Fibroblast of peridontal ligament (primary cell): ENCODE measurements around the gene OPN4.
"Not testable (repeated sequence)": the region's sequence is repeated elsewhere in the genome, so short reads cannot be mapped to it uniquely, and the experiment has no call there.

Experiments used
- DNase-seq: peaks from one replicate; pipeline ENCODE4 v3.0.0-alpha.2; 2010; ENCODE audit errors: extremely low read depth

Gene OPN4

GRCh38 chr10:86654411-86655172, at the start of gene OPN4:
TSS of gene OPN4 (plus strand) at chr10:86654547. CDS start at chr10:86654784, 237 bp downstream.
- no peak for DNase-seq

DNA sequence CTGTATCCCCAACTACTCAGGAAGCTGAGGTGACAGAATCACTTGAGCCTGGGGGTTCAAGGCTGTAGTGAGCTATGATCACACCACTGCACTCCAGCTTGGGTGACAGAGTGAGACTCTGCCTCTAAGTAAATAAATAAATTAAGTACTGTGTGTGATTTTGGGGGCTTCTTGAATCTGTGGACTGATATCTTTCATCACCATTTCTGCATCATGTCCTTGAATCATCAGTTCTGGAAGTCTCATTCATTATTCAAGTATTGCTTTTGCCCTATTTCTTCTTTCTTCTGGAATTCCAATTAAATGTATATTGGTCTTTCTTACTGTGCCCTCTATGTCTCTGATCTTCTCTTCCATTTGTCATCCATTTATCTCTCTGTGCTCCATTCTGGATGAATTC, 46.7 kb upstream of the OPN4 start:
- DNase-seq: no peak

DNA sequence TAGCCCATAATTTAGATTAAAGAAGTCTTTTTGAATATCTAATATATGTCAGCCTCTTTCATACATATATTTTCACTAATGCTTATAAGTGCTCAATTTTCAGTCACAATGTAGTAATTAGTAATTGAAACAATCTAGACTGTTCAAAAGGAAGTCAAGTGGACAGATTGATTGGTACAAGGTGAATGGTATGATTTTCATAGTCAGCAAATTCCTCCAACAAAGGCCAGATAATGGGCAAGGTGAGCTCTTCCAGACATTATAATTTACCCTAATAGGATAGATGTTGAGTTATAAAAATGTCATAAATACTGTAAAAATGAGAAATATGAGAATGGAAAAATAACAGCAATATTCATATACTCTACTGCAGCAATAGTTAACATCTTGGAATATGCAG, 44.4 kb upstream of the OPN4 start:
- no peak for DNase-seq

GRCh38 chr10:86611386-86611785, 43.0 kb upstream of the OPN4 start:
- DNase-seq: no peak

GRCh38 chr10:86613096-86613495, 41.3 kb upstream of the OPN4 start:
- DNase-seq: no peak

- no peak for DNase-seq
Measured at GRCh38 chr10:86613905-86614304, 40.4 kb upstream of the OPN4 start.

DNA sequence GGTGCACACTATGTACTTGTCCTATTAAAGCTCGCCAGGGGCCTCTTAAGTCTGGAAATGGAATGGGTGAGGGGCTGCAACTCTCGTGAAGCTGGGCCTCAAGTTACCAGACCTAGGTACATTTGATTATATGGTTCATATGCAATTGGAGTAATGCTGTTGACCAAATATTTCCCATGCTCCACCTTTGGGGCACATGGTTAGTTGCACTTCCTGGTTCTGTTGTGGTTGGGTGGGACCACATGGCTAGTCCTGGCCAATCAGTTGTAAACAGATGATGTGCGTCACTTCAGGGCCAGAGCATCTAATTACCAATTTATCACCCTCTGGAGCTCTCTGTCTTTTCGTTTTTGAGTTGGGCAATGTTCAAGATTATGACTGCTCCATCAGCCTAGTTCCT, 39.5 kb upstream of the OPN4 start:
- DNase-seq: no peak

GRCh38 chr10:86617278-86617677, 37.1 kb upstream of the OPN4 start:
- not testable (repeated sequence) for DNase-seq

- DNase-seq: no peak
Measured at GRCh38 chr10:86628311-86628710, 26.0 kb upstream of the OPN4 start.

DNA sequence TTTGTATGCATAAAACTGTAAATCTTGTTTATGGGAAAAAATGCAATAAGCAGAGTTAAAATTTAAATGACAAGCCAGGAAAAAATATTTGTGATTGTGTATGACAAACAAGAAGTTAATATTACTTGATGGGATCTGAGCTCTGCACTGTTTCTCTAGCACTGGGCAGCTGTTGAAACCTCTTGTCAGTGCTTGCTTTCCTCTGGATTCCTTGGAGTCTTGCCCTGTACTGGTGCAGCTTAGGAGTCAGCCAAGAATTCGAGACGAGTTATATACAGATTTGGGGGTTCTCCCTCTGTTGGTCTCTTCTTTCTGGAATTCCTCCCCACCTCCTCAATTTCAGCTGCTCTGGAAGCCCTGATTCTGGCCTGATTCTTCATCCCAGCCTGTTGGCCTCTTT, 24.3 kb upstream of the OPN4 start:
- peak; percentile 49 for DNase-seq

DNA sequence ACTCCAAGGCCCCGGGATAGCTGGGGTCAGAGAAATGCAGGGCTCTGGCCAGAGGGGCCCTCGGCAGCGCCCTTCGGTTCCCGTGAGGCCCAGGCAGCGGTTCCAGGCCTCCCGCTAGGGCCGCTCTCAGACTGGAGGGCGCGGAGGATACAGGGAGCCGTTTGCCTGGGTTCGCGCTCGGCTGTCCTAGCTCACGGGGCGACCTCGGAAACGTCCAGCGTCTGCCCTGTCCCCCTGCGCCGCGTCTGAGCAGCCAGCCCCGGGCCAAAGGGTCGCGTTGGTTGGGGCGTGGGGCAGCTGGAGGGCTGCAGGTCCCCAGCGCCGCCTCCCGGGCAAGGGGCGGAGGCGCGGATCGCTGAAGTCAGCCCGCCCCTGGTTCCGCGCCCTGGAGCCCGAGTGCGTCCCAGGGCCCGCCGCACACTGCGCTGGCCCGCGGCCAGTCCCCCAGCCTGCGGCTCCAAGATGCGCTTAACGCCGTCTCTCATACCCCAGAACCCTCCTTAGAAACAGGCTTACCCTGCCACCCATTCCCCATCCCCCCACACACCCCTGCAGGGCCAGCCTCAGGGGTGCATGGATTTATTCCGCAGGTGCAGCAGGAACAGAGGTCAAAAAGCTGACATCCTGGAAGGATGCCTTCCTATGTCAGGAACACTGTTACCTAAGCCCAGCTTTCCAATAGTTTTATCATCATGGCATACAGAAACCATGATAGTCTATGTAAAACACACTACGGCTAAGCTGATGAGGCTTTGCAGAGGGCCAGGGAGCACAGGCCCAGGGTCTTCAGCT, 22.1 kb upstream of the OPN4 start:
- DNase-seq: no peak

DNA sequence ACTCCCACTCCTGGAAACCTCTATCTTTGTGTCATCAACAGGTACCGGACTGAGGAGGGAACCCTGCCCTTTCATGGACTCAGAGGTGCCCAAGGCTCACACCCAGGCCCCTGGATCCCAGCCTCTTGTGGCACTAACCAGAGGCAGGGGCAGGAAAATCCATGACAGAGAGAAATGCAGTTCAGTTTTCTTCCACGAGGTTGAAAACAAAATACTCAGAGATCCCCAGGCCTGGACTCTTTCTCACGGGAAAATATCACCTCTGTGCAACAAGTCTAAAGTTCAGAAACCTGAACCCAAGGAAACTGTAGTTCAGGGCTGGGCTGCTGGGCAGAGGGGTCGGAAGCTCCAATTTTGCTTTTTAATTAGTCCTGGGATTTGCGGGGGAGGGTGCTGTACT, 21.4 kb upstream of the OPN4 start:
- no peak for DNase-seq

DNA sequence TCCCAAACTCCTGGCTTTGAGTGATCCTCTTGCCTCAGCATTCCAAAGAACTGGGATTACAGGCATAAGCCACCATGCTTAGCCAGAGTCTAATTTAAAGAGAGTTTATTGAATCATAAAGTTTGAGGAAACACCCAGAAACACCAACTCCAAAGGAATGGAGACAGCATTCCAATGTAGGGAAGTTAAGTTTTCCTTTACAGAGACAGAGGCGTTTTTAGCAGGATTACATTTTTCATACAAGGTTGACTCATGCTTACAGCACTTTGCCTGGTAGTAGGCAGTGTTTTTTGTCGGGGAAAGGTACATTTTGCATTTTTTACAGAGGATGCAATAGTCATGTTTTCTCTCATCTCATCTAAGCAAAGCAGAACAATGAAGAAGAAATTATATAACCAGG, 18.9 kb upstream of the OPN4 start:
- DNase-seq: peak; percentile 89

DNA sequence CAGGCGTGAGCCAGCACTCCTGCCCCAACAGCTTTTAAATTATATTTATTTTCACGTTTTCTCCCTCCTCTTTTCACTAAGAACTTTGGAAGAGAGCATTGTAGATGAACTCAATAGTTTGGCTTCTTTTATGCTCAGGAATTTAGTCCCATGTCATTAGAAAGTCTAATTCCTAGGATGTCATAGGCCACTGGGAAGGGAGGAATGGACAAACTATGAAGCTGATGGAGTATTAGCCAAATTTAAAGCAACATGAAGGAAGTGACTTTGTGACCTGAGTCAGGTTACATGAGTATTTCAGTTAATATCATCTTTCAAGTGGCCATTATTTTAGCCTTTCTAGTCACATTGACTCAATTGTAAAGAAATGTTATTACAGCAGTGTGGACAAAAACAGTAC, 18.0 kb upstream of the OPN4 start:
- no peak for DNase-seq

- peak; percentile 51 for DNase-seq
Measured at GRCh38 chr10:86642021-86642420, 12.3 kb upstream of the OPN4 start.

DNA sequence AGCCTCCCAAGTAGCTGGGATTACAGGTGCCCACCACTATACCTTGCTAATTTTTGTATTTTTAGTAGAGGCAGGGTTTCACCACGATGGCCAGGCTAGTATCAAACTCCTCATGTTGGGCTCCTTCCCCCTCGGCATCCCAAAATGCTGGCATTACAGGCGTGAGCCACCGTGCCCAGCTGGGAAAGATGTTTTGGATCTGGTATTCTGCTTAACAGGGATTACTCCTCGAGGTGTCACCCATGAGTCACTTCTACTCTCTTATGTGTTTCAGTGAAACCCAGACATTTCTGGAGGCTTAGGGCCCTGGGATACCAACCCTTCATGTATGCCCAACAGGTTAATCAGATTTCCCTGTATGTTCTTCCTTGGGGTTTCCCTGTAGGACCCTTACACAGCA, 11.8 kb upstream of the OPN4 start:
- peak; percentile 52 for DNase-seq

DNA sequence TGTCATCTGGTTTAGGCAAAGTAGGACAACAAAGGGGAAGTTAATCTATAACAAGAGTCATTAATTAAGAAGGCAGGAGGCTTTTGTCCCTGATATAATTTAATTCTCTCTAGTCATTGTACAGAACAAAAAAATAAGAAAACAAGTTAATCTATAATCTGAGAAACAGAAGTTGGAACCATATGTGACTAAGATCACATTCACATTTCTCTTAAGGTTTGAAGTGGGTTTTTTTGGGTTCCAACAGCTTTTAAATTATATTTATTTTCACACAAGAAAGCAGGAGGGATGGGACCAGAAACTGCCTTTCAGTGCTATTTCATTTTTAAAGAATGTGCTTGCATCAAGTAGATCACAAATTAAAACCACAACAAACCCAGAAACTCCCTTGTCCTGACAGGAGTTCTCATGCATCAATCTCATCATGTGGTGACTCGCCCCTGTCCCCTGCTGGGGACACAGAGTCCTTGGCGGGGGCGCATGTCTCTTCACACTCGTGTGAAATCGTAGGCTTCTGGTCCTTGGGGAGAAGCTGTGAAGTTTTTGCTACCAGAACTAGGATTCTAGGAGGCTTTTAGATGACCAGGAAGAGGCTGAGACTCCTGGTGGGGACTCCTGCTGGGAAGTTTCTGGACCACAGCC, 10.1 kb upstream of the OPN4 start:
- DNase-seq: peak; percentile 52

DNA sequence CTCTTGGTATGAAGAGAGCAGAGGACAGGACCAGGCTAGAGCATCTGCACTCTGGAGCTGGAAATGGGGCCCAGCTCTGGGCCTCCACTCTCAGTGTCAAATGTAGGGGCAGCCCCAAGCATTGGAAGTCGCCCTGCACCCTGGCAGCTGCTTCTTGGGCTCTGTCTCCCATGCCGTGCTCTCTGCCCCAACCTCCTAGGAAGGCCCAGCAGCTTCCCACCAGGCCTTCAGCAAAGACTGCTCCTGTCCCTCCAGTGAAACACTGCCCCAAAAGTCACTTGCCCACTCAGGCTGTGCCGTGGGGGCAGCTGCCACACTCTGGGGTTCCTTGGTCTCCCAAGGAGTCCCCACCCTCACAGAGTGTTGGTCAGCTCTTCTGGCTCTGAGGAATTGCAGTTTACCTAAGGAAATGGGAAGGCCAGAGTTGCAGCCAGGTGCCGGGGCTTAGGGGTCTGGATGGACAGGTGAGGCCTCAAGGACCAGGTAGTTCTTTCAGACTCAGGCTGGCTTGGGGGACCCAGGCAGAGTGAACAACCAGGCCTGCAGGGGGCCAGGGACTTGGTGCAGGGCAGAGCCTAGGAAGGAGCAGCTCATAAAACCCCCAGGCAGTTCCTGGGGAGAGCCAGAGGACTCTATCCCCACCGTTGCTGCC, 9.4 kb upstream of the OPN4 start:
- no peak for DNase-seq

DNA sequence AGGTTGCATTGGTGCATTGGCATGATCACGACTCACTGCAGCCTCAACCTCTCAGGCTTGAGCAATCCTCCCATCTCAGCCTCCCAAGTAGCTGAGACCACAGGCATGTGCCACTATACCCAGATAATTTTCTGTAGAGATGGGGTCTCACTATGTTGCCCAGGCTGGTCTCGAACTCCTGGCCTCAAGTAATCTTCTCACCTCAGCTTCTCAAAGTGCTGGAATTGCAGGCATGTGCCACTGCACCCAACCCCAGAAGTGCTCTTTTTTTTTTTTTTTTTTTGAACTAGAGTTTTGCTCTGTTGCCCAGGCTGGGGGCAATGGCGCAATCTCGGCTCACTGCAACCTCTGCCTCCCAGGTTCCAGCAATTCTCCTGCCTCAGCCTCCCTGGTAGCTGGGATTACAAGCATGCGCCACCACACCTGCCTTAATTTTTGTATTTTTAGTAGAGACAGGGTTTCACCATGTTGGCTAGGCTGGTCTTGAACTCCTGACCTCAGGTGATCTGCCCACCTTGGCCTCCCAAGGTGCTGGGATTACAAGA, 8.7 kb upstream of the OPN4 start:
- DNase-seq: not testable (repeated sequence)

GRCh38 chr10:86646532-86646931, 7.8 kb upstream of the OPN4 start:
- DNase-seq: no peak

DNA sequence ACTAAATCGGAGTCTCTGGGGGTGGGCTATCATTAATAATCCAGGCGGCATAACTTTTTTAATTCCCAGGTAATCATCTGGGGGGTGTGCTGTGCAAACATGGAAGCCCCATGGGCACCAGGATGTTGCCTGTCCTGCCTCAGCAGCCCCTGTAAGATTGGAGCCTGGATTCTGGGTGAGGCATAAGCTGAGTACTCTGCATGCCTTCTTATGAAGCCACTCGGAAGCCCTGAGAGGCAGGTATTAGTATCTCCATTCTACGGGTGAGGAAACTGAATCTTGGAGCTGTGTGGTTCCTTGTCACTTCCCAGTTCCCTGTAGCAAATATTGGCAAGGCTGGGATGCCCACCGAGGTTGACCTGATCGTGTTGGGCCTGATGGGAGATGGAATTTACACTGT, 7.4 kb upstream of the OPN4 start:
- DNase-seq: no peak
